HG03469 (cell line): ENCODE data around the gene SNRNP27.

Source experiments
- ATAC-seq: cut with Tn5 transposase; IDR thresholded peaks from one replicate; pipeline ENCODE4 v1.9.1; 2021; ENCODE audit warnings: mild to moderate bottlenecking, moderate library complexity, moderate number of reproducible peaks; ENCODE audit not compliant: unreplicated experiment

Gene SNRNP27

GRCh38 chr2:69914950-69915945, 21.5 kb downstream of the SNRNP27 start, which contains the start of gene MXD1:
Gene MXD1 (plus strand): TSS chr2:69915109. CDS start chr2:69915331, 222 bp downstream.
- ATAC-seq = no peak

DNA sequence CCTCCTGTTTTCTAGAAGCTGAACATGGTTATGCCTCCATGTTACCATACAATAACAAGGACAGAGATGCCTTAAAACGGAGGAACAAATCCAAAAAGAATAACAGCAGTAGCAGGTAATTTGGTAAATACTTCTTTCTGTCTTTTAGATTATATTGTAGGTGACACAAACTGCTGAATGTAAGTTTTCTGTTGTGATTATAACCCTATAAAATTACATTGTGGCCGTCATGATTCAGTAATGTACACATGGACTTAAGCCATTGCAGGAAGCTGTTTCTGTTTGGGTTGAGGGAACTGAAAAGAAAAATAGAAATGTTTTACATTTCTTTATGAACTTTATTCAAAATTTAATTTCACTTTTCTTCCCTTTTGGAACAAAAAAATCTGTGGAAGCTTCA, 22.4 kb downstream of the SNRNP27 start:
- no peak for ATAC-seq

GRCh38 chr2:69917852-69918251, 24.1 kb downstream of the SNRNP27 start:
- no peak for ATAC-seq

DNA sequence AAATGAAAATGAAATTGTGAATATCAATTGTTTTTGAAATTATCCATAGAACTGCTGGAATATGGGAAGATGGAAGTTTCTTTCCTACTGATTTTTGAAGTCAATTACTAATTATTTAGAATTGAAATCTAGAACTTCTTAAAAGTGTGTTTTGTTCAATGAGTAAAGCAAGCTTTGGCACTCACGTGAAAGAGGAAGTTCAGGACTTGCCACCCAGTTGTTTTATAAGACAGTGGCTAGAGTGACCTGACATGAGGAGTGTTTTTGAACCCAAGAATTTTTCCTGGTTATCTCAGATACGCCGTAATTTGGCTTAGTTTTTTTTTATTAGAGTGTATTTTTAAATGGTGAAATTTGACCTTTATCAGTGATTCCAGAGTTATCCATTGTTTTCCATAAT, 24.6 kb downstream of the SNRNP27 start:
- no peak for ATAC-seq

DNA sequence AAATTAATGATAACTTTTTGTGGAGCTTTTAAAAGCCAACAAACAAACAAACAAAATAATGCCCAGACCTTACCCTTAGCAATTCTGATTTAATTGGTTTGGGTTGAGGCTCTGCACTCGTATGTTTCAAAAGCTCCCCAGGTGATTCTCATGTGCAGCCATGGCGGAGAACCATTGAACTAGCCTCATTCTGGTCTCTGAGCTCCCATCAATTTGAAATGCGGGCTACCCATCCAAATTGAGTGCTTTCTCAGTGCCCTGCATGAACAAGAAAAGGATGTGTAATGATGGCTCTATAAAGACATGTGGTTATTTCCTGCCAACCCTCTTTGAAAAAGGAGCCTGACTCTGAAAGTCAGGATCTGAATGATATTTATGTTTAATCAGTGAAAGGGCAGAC, 29.4 kb downstream of the SNRNP27 start:
- no peak for ATAC-seq

DNA sequence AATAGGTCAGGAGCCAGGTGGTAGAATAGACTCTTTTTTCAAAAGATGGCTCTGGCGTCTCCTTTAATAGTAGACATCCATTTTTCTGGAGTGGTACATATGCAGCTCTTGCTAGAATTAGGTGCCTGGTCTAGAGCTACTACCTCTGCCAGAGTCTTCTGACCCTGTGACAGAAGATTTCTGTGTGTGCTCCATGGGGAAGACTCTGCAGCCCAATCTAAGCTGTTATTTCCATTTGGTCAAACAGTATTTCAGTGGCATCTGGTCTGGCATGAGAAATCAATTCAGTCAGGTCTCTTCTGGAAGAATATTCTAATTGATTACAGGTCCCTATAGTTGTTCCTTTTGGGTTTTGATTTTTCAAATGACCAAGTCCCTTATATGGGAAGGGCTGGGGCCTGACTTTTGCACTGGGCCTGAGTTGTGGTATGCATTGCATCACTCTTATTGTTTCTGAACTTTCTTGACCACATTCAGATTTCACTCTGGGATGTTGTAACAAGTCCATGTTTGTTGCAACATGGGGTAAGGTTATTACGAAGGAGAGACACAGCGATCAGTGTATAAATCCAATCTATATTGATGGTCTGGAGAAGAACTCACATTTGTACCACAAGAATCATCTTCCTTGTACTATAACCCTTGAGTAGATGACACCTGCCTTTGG, 33.2 kb downstream of the SNRNP27 start:
- no peak for ATAC-seq

DNA sequence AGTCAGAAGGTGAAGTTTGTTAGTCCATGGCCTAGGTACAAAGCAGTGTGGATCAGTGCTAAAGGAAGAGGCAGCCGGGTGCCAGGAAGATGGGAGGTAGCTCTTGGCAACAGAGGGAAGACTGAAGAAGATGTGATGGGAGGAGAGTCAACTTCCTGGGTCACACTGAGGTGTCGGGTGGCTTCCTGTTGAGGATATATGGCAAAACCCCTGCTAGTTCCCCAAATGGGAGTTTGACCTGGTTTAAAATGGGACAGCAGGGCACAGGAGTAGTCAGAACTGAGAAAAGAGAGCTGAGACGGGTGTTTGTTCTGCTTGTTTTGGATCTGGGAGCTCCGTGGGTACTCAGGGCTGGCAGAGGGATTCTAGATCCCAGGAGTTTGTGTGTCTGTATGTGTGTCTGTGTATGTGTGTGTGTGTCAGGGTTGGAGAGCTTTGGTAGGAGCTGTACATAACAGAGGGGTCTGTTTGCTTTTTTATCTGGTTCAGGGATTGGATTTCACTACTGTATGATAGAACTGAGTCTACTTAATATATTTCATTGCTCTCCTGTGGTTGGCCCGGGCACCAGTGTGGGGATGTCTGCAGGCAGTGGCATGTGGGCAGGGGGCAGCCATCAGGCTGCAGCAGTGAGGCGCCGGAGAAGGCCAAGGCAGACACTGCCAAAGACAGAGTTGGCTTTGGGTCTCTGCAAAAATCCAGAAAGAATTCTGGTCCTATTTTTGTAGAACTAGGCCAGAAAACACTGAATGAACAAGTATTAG, 38.3 kb downstream of the SNRNP27 start:
- ATAC-seq = no peak

GRCh38 chr2:69932596-69932922, 38.8 kb downstream of the SNRNP27 start:
- no peak for ATAC-seq

DNA sequence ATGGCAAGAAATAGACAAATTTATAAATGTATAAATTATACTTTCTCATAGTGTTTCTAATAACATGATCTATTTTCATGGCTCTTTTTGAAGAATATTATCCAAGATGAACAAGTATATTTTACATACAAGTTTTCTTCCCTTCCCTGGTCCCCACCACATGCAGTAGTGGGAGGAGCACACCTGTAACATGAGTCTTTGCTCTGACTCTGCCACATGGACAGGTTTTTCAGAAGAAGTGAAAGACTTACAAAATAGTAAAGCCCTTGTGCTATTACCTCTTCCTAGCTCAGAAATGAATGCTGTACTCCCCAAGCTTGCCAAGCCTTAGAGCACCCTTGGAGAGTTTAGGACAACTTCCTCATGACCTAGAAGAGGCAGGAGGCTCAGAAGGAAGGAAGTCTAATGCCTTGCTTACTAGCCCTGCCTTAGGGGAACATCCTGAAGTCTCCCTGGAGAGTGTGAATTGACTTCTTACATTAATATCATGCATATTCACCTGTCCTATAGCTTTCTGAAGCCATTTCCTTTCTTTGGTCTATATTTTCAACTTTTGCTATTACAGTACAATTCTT, 39.6 kb downstream of the SNRNP27 start:
- ATAC-seq = no peak

- no peak for ATAC-seq
These were observed 40.3 kb downstream of the SNRNP27 start for GRCh38 chr2:69933839-69934613.

- ATAC-seq = no peak
These were observed 40.8 kb downstream of the SNRNP27 start for GRCh38 chr2:69934614-69934908.

DNA sequence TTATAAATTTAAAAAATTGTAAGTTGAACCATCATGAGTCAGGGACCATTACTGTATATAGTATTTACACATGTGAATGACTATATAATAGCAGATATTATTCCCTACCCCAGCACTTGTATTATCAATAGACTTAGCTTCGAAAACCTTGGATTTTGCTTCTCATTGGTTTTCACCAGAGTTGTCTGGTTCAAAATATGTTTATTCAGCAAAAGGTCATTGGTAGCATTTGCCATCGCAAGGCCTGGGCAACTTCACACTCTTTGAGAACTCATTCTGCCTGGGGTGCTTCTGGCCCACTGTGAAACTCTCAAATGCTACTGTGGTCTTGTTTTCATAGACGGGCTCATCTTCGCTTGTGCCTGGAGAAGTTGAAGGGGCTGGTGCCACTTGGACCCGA, 41.3 kb downstream of the SNRNP27 start:
- ATAC-seq = no peak

DNA sequence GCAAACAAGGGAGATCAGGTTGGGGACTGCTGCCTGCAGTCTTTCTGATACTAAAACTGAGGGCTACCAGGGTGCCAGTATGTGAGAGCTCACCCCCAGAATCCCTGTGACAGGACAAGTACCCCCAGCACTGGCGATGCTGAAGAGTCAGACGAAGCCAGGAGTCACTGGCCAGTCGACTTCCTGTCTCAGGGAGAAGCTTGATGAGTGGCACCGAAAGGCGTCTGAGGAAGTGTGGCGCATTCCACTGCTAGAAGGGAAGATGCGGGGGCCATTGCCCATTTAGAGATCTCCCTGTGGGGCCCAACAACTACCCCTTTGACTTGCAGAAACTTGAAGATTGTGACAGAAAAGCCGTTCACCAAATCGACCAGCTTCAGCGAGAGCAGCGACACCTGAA, 43.1 kb downstream of the SNRNP27 start:
- ATAC-seq = no peak

- ATAC-seq = no peak
These were observed 44.2 kb downstream of the SNRNP27 start for GRCh38 chr2:69937968-69938367.

DNA sequence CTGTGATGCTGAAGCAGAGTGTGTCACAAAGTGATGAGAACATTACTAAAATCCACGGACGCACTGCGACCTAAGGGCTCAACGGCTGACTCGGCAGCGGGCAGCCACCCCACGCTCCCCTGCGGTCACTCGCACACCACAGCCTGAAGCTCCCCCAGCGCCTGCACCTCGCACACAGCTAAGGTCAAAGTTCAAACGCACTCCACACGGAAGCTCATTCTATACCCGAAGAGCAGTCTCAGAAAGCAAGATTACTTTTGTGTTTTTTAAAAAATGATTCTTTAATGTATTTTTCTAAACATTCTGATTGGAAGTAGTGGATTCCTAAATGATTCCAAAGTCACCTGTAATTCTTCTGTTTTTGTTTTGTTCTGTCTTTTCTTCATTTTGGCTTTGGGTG, 46.0 kb downstream of the SNRNP27 start:
- no peak for ATAC-seq

DNA sequence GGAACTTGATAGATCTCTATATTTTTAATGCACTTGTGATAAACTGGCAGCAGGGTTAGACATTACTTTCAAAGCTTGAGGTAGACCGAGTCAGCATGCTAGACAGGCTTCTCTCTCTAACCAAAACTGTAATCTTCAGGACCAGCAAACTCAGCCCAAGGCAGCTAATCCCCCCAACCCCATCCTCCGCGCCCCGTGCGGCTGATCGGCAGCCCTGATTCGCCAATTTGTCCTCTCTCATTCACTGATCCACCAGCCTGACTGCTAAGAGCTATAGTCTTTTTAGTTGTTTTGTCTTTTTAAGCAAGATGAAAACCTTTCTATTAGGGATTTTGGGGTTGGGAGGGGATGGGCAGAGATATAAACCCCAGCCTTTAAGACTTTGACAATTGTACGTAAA, 46.9 kb downstream of the SNRNP27 start:
- ATAC-seq = no peak

GRCh38 chr2:69943000-69943842, 49.5 kb downstream of the SNRNP27 start:
- ATAC-seq = no peak

- no peak for ATAC-seq
These were observed 50.2 kb downstream of the SNRNP27 start for GRCh38 chr2:69943843-69944525.

- ATAC-seq = no peak
These were observed 51.0 kb downstream of the SNRNP27 start for GRCh38 chr2:69944756-69945155.
